Jurkat, Clone E6-1 (cell line): Measurements from ENCODE around the gene USP20.

ENCODE experiments used
- DNase-seq: peaks from one replicate; pipeline ENCODE4 v3.0.0-alpha.2; 2011; ENCODE audit warnings: low read depth, low spot score
- H3K4me3 ChIP-seq: 2 replicates; pipeline ENCODE4 v1.5.1; 2011; ENCODE audit warnings: mild to moderate bottlenecking, low read length, control low read depth, moderate library complexity

Gene USP20

GRCh38 chr9:129848712-129849441 lies 13.6 kb downstream of the USP20 start:
- no peak for DNase-seq
- no peak overlapping the region for H3K4me3 ChIP-seq

- no peak overlapping the region for H3K4me3 ChIP-seq
- no peak for DNase-seq
Measured at GRCh38 chr9:129849901-129850300, 14.6 kb downstream of the USP20 start.

- DNase-seq, result no peak
- H3K4me3 ChIP-seq, result peak overlapping the region; percentile 18; the same call in 1 of the 2 replicates
Measured at GRCh38 chr9:129850821-129851550, 15.7 kb downstream of the USP20 start.

- no peak overlapping the region for H3K4me3 ChIP-seq
- no peak for DNase-seq
Measured at GRCh38 chr9:129851821-129852220, 16.6 kb downstream of the USP20 start.

- no peak overlapping the region for H3K4me3 ChIP-seq
- DNase-seq, result no peak
Measured at GRCh38 chr9:129852579-129852978, 17.3 kb downstream of the USP20 start.

- peak; percentile 80 for DNase-seq
Measured at GRCh38 chr9:129853614-129854013, 18.4 kb downstream of the USP20 start.

GRCh38 chr9:129854588-129855110 lies 19.4 kb downstream of the USP20 start:
- H3K4me3 ChIP-seq, result peak overlapping the region; percentile 30
- DNase-seq, result peak; percentile 98

More at GRCh38 chr9:129853614-129854013, 18.4 kb downstream of the USP20 start:
- no peak overlapping the region for H3K4me3 ChIP-seq

GRCh38 chr9:129857207-129857606 lies 21.9 kb downstream of the USP20 start:
- H3K4me3 ChIP-seq, result no peak overlapping the region
- DNase-seq, result no peak

GRCh38 chr9:129858167-129858962 lies 23.1 kb downstream of the USP20 start:
- no peak for DNase-seq
- no peak overlapping the region for H3K4me3 ChIP-seq

GRCh38 chr9:129860653-129861446 lies 25.6 kb downstream of the USP20 start:
- H3K4me3 ChIP-seq, result 0 out of 2 replicates have a peak overlapping the region, but pooled peaks have one; percentile 3
- no peak for DNase-seq

- no peak overlapping the region for H3K4me3 ChIP-seq
- no peak for DNase-seq
Measured at GRCh38 chr9:129861447-129861827, 26.2 kb downstream of the USP20 start.

GRCh38 chr9:129863059-129863690 lies 27.9 kb downstream of the USP20 start:
- DNase-seq, result peak; percentile 100
- peak overlapping the region; percentile 40 for H3K4me3 ChIP-seq

- no peak for DNase-seq
- no peak overlapping the region for H3K4me3 ChIP-seq
Measured at GRCh38 chr9:129864991-129865647, 29.9 kb downstream of the USP20 start.

- no peak for DNase-seq
- H3K4me3 ChIP-seq, result no peak overlapping the region
Measured at GRCh38 chr9:129865668-129866320, 30.5 kb downstream of the USP20 start.

- peak; percentile 89 for DNase-seq
- H3K4me3 ChIP-seq, result no peak overlapping the region
Measured at GRCh38 chr9:129866394-129867135, 31.3 kb downstream of the USP20 start.

- DNase-seq, result no peak
- no peak overlapping the region; the same call in 1 of the 2 replicates for H3K4me3 ChIP-seq
Measured at GRCh38 chr9:129867136-129868022, 32.1 kb downstream of the USP20 start.
